Stimulated activated CD8-positive, alpha-beta memory T cell treated with anti-CD3 and anti-CD28 coated beads, Interleukin-4, amount 100 ng/mL, for 4 hours (primary cell): Measurements from ENCODE around the gene UCP1.
"Not testable (repeated sequence)": the region's sequence is repeated elsewhere in the genome, so short reads cannot be mapped to it uniquely, and the experiment has no call there.

ENCODE experiments used
- DNase-seq, 2 donors: peaks; one replicate each; pipeline ENCODE4 v3.0.0-alpha.2; 2020; ENCODE audit warnings: low read depth in 2 of 2, low spot score in 1 of 2

UCP1 gene

DNA sequence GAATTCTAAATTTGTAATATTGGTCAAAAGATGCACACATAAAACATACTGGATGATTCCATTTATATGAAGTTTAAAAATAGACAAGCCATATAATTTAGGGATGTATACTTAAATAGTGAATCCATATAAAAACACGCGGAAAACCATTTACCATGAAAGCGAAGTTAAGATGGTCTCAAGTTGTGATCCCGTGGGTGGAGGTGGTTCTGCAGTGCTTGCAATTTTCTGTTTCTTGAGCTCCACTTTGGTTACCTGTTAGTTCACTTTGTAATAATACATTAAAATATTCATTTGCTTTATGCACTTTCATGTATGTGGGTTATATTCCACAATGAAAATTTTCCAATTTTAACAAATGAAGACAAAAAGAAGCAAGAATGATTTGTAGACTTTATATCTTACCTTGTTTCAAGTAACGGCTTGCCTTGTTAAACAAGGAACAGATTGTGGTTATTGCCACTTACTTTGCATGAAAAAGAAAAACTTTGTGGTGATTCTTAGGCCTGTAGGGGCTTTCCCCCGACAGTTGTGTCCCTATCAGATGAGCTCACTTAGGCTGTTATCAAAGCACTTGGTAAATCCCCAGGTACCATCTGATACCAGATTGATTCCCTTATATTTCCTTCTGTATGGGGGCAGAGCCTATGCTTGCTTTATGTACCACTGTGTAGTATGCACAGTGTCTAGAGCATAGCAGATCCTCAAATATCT, 12.2 kb downstream of the UCP1 start:
- DNase-seq = no peak

- no peak for DNase-seq
Observed at GRCh38 chr4:140533951-140534480, 34.7 kb downstream of the UCP1 start.

GRCh38 chr4:140529434-140529833, 39.3 kb downstream of the UCP1 start:
- DNase-seq = no peak

DNA sequence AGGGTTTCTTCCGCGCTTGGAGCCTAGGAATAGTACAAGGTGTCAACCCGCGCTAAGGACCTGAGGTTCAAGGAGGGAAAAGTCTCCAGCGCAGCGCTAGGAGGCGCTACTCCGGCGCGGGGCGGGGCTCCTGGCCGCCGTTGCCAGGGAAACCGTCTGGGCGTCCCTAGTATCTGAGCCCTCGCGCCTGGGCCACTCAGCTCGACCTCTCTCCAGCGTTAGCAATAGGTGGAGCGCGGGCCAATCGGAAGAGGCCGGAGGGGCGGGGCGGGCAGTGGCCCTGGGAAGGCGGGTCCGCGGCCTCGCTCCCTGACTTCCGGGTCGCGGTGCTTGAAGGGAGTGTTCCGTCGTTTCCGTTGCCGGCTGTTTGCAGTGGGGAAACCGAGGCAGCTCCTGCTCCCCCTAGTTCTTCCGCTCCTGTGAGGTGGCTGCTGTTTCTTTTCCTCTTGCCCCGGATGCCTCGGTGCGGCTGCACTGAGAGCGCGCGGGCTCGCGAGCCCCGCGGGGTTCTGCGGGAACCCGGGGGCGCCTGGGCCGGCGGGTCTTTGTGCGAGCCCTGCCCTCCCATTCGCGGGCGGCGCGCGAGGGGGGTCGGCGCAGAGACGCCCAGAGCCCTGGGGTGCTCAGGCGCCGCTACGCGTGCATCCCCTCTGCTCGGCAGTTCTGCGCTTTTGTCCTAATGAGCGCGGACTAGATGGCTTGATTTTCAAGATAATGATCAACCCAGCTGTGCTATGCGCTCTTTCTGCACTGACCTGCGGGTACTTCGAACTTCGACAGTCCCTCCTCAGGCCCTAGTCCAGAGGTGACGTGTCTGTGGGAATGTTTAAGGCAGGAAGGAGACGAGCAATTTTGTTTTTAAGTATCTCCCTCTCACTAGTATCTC, 44.7 kb downstream of the UCP1 start, which contains the start of gene ELMOD2:
TSS of gene ELMOD2 (plus strand) at position 312 of the 886 bp plus-strand sequence. CDS start 1,261 bp downstream, outside the sequence.
- DNase-seq = peak; percentile 91 to 96

DNA sequence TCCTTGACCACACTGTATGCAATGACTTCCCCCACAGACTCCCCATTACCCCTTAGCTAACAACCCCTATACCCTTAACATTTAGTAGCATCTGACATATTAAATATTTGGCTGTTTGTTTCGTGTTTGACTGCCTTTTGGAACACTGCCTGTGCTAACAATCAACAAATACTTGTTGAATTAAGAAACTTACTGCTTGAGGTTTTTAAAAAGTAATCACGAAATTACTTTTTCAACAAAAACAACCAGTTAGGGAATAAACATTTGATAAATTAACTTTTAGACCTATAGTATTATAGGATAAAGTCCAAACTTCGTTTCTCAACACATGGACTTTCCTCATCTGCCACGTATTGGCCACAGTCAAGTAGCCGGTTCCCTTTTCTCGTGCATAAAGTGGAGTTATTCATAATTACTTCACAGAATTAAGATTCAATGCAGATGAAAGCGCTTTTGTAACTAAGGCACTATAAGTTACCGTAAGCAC, 45.3 kb downstream of the UCP1 start:
- no peak for DNase-seq

DNA sequence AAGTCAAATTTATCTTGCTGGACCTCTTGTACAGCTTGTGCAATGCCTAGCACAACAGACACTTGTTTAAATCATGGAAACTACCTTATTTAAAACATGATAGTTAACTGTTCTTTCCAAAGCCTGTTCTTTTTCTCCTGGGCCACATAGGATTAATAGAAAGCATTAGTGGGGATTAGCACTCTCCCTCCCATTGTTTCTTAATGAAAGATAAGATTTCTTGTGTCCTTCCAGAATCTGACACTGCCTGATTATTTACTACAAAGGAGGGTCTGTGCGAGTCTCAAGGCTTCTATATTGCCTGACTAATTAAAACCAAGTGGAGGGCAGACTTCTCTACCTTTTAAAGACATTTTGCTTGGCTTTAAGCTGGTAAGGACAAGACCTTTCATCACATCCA, 53.3 kb downstream of the UCP1 start:
- no peak for DNase-seq

- not testable (repeated sequence) for DNase-seq
Observed at GRCh38 chr4:140513765-140514164, 55.0 kb downstream of the UCP1 start.
